Transverse colon (tissue), 4 donors: Measurements from ENCODE around the gene TOM1L2.

Experiments
- CTCF ChIP-seq, 5 experiments: fragments of 200-600 bp in 3 of 5; fragments of 450-650 bp in 2 of 5; sonication (generic) in 3 of 5; IDR thresholded peaks; 1 replicate in 2 of 5; 2 replicates in 3 of 5; pipeline ENCODE4 v1.5.1; 2016 to 2017; ENCODE audit warnings: antibody characterized with exemption in 5 of 5, inconsistent platforms in 3 of 5, mild to moderate bottlenecking in 2 of 5, moderate library complexity in 1 of 5
- POLR2AphosphoS5 ChIP-seq, 3 donors: sonication (generic); formaldehyde crosslinking; IDR thresholded peaks; one replicate each; pipeline ENCODE4 v1.6.1; 2016; ENCODE audit warnings: antibody characterized with exemption in 3 of 3

GRCh38 chr17:17837966-17838962, 133.9 kb downstream of the TOM1L2 start:
- TF ChIP-seq CTCF (IDR thresholded peaks at IDR 0.05) (no peak), POLR2AphosphoS5 (IDR thresholded peaks at IDR 0.05) (peak in 2 of 3 donors; percentile 5 to 43)
